ENCODE measurements around the gene WDR33.
"Not testable (repeated sequence)": the region's sequence is repeated elsewhere in the genome, so short reads cannot be mapped to it uniquely, and the experiment has no call there.

WDR33 gene

GRCh38 chr2:127840893-127841292, 29.9 kb upstream of the WDR33 start:
- peaks cover 0 to 12% (median 5%) of the 10 kb centered on the region in 3 donors for H3K36me3 ChIP-seq
- H3K4me3 ChIP-seq, result no peak overlapping the region
- H3K27ac ChIP-seq, result no peak overlapping the region
- no peaks in the 10 kb centered on the region for H3K27me3 ChIP-seq
- DNase-seq, result no peak
- no peaks in the 10 kb centered on the region for H3K4me1 ChIP-seq
- TF ChIP-seq, protein P1, sequence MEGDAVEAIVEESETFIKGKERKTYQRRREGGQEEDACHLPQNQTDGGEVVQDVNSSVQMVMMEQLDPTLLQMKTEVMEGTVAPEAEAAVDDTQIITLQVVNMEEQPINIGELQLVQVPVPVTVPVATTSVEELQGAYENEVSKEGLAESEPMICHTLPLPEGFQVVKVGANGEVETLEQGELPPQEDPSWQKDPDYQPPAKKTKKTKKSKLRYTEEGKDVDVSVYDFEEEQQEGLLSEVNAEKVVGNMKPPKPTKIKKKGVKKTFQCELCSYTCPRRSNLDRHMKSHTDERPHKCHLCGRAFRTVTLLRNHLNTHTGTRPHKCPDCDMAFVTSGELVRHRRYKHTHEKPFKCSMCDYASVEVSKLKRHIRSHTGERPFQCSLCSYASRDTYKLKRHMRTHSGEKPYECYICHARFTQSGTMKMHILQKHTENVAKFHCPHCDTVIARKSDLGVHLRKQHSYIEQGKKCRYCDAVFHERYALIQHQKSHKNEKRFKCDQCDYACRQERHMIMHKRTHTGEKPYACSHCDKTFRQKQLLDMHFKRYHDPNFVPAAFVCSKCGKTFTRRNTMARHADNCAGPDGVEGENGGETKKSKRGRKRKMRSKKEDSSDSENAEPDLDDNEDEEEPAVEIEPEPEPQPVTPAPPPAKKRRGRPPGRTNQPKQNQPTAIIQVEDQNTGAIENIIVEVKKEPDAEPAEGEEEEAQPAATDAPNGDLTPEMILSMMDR (IDR thresholded peaks at IDR 0.05), result no peak
- intact Hi-C loops (cut with DNase I; ENCODE audit: low total_unique reads), result no loop called here
- no peaks in the 10 kb centered on the region for H3K9me3 ChIP-seq

- Histone ChIP-seq H3K4me3 (no peak overlapping the region), H3K27ac (no peak overlapping the region), H3K27me3 (no peaks in the 10 kb centered on the region), H3K4me1 (no peaks in the 10 kb centered on the region), H3K9me3 (no peaks in the 10 kb centered on the region), H3K36me3 (no peaks in the 10 kb centered on the region)
- TF ChIP-seq, protein P1 (IDR thresholded peaks at IDR 0.05), result no peak
- intact Hi-C loops (cut with DNase I; ENCODE audit: low total_unique reads), result no loop called here
- DNase-seq, result no peak
These were observed 24.0 kb upstream of the WDR33 start for GRCh38 chr2:127834951-127835350.

- Histone ChIP-seq H3K27ac (no peak overlapping the region), H3K36me3 (no peaks in the 10 kb centered on the region), H3K9me3 (no peaks in the 10 kb centered on the region), H3K4me3 (no peak overlapping the region), H3K4me1 (no peaks in the 10 kb centered on the region), H3K27me3 (no peaks in the 10 kb centered on the region)
- intact Hi-C loops (cut with DNase I; ENCODE audit: low total_unique reads), result no loop called here
- TF ChIP-seq, protein P1 (IDR thresholded peaks at IDR 0.05), result no peak
- DNase-seq, result no peak
These were observed 18.9 kb upstream of the WDR33 start for GRCh38 chr2:127829845-127830246.

DNA sequence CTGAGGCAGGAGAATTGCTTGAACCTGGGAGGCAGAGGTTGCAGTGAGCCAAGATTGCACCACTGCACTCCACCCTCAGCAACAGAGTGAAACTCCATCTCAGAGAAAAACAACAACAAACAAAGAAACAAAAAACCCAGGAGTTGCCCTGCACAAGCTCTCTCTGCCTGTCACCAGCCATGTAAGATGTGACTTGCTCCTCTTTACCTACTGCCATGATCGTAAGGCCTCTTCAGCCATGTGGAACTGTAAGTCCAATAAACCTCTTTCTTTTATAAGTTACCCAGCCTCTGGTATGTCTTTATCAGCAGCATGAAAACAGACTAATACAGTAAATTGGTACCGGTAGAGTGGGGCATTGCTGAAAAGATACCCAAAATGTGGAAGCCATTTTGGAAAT, 15.7 kb upstream of the WDR33 start:
- H3K27ac ChIP-seq; H3K9me3 ChIP-seq; intact Hi-C loops (cut with DNase I; ENCODE audit: low total_unique reads); H3K4me3 ChIP-seq; H3K27me3 ChIP-seq; DNase-seq; H3K36me3 ChIP-seq; H3K4me1 ChIP-seq: not testable (repeated sequence)

- Histone ChIP-seq H3K27ac (no peak overlapping the region), H3K4me1 (no peaks in the 10 kb centered on the region), H3K9me3 (peaks cover 0 to 5% (median 4%) of the 10 kb centered on the region in 3 donors), H3K4me3 (no peak overlapping the region), H3K27me3 (no peaks in the 10 kb centered on the region), H3K36me3 (no peaks in the 10 kb centered on the region)
- DNase-seq, result no peak
- intact Hi-C loops (cut with DNase I; ENCODE audit: low total_unique reads), result no loop called here
- TF ChIP-seq, protein P1 (IDR thresholded peaks at IDR 0.05), result no peak
These were observed 15.1 kb upstream of the WDR33 start for GRCh38 chr2:127826047-127826446.

GRCh38 chr2:127820080-127820668, 9.2 kb upstream of the WDR33 start:
- no peaks in the 10 kb centered on the region for H3K36me3 ChIP-seq
- peaks cover 0 to 15% (median 11%) of the 10 kb centered on the region in 3 donors for H3K9me3 ChIP-seq
- H3K27me3 ChIP-seq, result no peaks in the 10 kb centered on the region
- intact Hi-C loops (cut with DNase I; ENCODE audit: low total_unique reads), result no loop called here
- H3K4me3 ChIP-seq, result no peak overlapping the region
- TF ChIP-seq, protein P1 (IDR thresholded peaks at IDR 0.05), result no peak
- peak in 1 of 2 donors; percentile 13 for DNase-seq
- no peak overlapping the region for H3K27ac ChIP-seq
- no peaks in the 10 kb centered on the region for H3K4me1 ChIP-seq

Measured in tibial artery (tissue), 4 donors.